Prostate gland (tissue), 2 donors: ENCODE data around the gene RCL1. TPM values are rescaled to one million over a fixed set of nuclear protein-coding genes. Genes with fewer than 3 reads are reported as not detected.

ENCODE experiments used
- DNase-seq: peaks from one replicate; pipeline ENCODE4 v3.0.0-alpha.2; 2019; ENCODE audit warnings: low spot score
- H3K27ac ChIP-seq, 2 donors: fragments of 200-600 bp; sonication (generic); 2 replicates each; pipeline ENCODE4 v1.5.1; 2017 to 2019
- H3K27me3 ChIP-seq: fragments of 200-600 bp; sonication (generic); replicated peaks from 2 replicates; pipeline ENCODE4 v1.5.1; 2019; ENCODE audit not compliant: insufficient read depth
- H3K36me3 ChIP-seq, 2 donors: fragments of 200-600 bp; sonication (generic); 1 replicate in 1 of 2; 2 replicates in 1 of 2; pipeline versions ENCODE4 v1.5.1 to v1.8.1; 2017 to 2019
- H3K4me1 ChIP-seq: fragments of 200-600 bp; sonication (generic); replicated peaks from 2 replicates; pipeline ENCODE4 v1.5.1; 2019
- H3K4me3 ChIP-seq, 2 donors: fragments of 200-600 bp; sonication (generic); 2 replicates each; pipeline ENCODE4 v1.5.1; 2017 to 2019
- H3K9me3 ChIP-seq: fragments of 200-600 bp; sonication (generic); 2 replicates; pipeline ENCODE4 v1.5.1; 2017
- POLR2A ChIP-seq: fragments of 450-650 bp; IDR thresholded peaks from one replicate; pipeline ENCODE4 v1.6.1; 2016; ENCODE audit warnings: antibody characterized with exemption, mild to moderate bottlenecking
- POLR2AphosphoS5 ChIP-seq: sonication (generic); formaldehyde crosslinking; IDR thresholded peaks from one replicate; pipeline ENCODE4 v1.6.1; 2017; ENCODE audit warnings: antibody characterized with exemption
- WGBS: methylation state at CpG from one replicate; pipeline ENCODE4 v1.1.5; 2018; 5-methylcytosine and 5-hydroxymethylcytosine counted together
- intact Hi-C: fragments of 100-400 bp; cut with DNase I; formaldehyde crosslinking; loops from one replicate; pipeline ENCODE4 v1.14.2; 2022
- total RNA-seq, 2 donors: library from RNA; depleted of rRNA; stranded (reverse); fragments of >200 nt; gene quantifications; one replicate each; pipeline ENCODE4 v1.1.0, GENCODE V29; 2016
- TF ChIP-seq, protein P1 (sequence below), 4 experiments: fragments of 200-600 bp in 2 of 4; fragments of 450-650 bp in 2 of 4; sonication (generic) in 2 of 4; IDR thresholded peaks; 1 replicate in 3 of 4; 2 replicates in 1 of 4; pipeline ENCODE4 v1.5.1; 2016 to 2019; ENCODE audit warnings: antibody characterized with exemption in 4 of 4, mild to moderate bottlenecking in 2 of 4, moderate library complexity in 2 of 4

The RCL1 gene
- total RNA-seq, 2 donors from 2014 or later, result 18.9 to 29.3 TPM

DNA sequence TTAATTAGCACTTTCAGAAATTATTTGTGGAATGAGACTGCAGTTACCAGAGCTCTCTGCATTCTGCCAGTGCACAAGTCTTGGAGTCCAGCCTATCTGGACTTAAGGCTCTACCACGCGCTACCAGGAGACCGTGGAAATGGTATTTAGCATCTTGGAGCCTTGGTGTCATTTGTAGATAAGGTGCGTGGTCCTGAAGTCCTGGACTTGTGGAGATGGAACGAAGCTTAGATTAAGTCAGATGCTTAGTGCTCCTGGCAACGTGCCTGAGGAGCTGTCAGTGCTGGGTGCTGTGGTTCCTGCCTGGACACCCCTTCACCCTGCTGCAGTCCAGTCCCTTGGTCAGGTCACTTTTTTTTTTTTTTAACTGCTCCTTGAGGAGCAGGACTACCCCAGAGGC lies 59.7 kb downstream of the RCL1 start:
- 89% methylated on average over 6 of the region's 6 CpGs for WGBS
- no peak for DNase-seq
- H3K4me3 ChIP-seq, result no peak overlapping the region
- H3K27ac ChIP-seq, result no peak overlapping the region
- intact Hi-C loops, result loop anchor here (10.0 kb wide), 2 partner anchors 58 to 132 kb away; partner anchors contain the start of genes JAK2 and RCL1
- H3K9me3 ChIP-seq, result no peaks in the 10 kb centered on the region
- no peaks in the 10 kb centered on the region for H3K36me3 ChIP-seq
- no peak for TF ChIP-seq POLR2A
- TF ChIP-seq POLR2AphosphoS5, result no peak
- TF ChIP-seq, protein P1, sequence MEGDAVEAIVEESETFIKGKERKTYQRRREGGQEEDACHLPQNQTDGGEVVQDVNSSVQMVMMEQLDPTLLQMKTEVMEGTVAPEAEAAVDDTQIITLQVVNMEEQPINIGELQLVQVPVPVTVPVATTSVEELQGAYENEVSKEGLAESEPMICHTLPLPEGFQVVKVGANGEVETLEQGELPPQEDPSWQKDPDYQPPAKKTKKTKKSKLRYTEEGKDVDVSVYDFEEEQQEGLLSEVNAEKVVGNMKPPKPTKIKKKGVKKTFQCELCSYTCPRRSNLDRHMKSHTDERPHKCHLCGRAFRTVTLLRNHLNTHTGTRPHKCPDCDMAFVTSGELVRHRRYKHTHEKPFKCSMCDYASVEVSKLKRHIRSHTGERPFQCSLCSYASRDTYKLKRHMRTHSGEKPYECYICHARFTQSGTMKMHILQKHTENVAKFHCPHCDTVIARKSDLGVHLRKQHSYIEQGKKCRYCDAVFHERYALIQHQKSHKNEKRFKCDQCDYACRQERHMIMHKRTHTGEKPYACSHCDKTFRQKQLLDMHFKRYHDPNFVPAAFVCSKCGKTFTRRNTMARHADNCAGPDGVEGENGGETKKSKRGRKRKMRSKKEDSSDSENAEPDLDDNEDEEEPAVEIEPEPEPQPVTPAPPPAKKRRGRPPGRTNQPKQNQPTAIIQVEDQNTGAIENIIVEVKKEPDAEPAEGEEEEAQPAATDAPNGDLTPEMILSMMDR (IDR thresholded peaks at IDR 0.05), result no peak
- no peaks in the 10 kb centered on the region for H3K4me1 ChIP-seq
- H3K27me3 ChIP-seq, result no peaks in the 10 kb centered on the region

- intact Hi-C loops, result loop anchor here (10.0 kb wide), 2 partner anchors 59 to 131 kb away; partner anchors contain the start of genes JAK2 and RCL1
- TF ChIP-seq POLR2AphosphoS5 (no peak), POLR2A (no peak)
- TF ChIP-seq, protein P1 (IDR thresholded peaks at IDR 0.05), result no peak
These were observed 61.5 kb downstream of the RCL1 start for GRCh38 chr9:4854265-4854590.

GRCh38 chr9:4855841-4856240 lies 63.1 kb downstream of the RCL1 start:
- WGBS, result 79% methylated on average over 2 of the region's 2 CpGs
- no peak overlapping the region for H3K4me3 ChIP-seq
- intact Hi-C loops, result loop anchor here (10.0 kb wide), 2 partner anchors 61 to 129 kb away; partner anchors contain the start of genes JAK2 and RCL1
- H3K27ac ChIP-seq, result no peak overlapping the region
- no peaks in the 10 kb centered on the region for H3K4me1 ChIP-seq
- no peaks in the 10 kb centered on the region for H3K9me3 ChIP-seq
- DNase-seq, result no peak
- H3K27me3 ChIP-seq, result no peaks in the 10 kb centered on the region
- TF ChIP-seq POLR2AphosphoS5 (no peak), POLR2A (no peak)
- TF ChIP-seq, protein P1 (IDR thresholded peaks at IDR 0.05), result no peak
- no peaks in the 10 kb centered on the region for H3K36me3 ChIP-seq

More at GRCh38 chr9:4854265-4854590, 61.5 kb downstream of the RCL1 start:
- Histone ChIP-seq H3K4me1 (no peaks in the 10 kb centered on the region), H3K27me3 (no peaks in the 10 kb centered on the region), H3K9me3 (no peaks in the 10 kb centered on the region), H3K36me3 (no peaks in the 10 kb centered on the region), H3K27ac (no peak overlapping the region), H3K4me3 (no peak overlapping the region)
- DNase-seq, result no peak
- 100% methylated on average over 1 of the region's 1 CpG for WGBS

GRCh38 chr9:4857163-4857810 lies 64.5 kb downstream of the RCL1 start:
- no peak overlapping the region for H3K27ac ChIP-seq
- no peaks in the 10 kb centered on the region for H3K9me3 ChIP-seq
- 84% methylated on average over 8 of the region's 8 CpGs for WGBS
- DNase-seq, result no peak
- no peaks in the 10 kb centered on the region for H3K36me3 ChIP-seq
- H3K4me1 ChIP-seq, result no peaks in the 10 kb centered on the region
- no peak overlapping the region for H3K4me3 ChIP-seq
- H3K27me3 ChIP-seq, result no peaks in the 10 kb centered on the region
- intact Hi-C loops, result loop anchor here (10.0 kb wide), 2 partner anchors 62 to 128 kb away; partner anchors contain the start of genes JAK2 and RCL1
- TF ChIP-seq, protein P1 (IDR thresholded peaks at IDR 0.05), result no peak

- TF ChIP-seq, protein P1 (IDR thresholded peaks at IDR 0.05), result no peak
- TF ChIP-seq POLR2A (no peak), POLR2AphosphoS5 (no peak)
- Histone ChIP-seq H3K27me3 (no peaks in the 10 kb centered on the region), H3K36me3 (no peaks in the 10 kb centered on the region), H3K9me3 (no peaks in the 10 kb centered on the region), H3K4me1 (no peaks in the 10 kb centered on the region), H3K4me3 (no peak overlapping the region), H3K27ac (no peak overlapping the region)
- intact Hi-C loops, result loop anchor here (10.0 kb wide), 2 partner anchors 64 to 126 kb away; partner anchors contain the start of genes JAK2 and RCL1
- 71% methylated on average over 6 of the region's 6 CpGs for WGBS
- DNase-seq, result no peak
These were observed 66.3 kb downstream of the RCL1 start for GRCh38 chr9:4859035-4859434.
